ENCODE results near the gene TSPEAR.
"Not testable (repeated sequence)": the region's sequence is repeated elsewhere in the genome, so short reads cannot be mapped to it uniquely, and the experiment has no call there.

Gene TSPEAR

GRCh38 chr21:44650973-44651675 lies 60.2 kb downstream of the TSPEAR start:
- DNase-seq (ENCODE audit: low read depth): no peak

- DNase-seq (ENCODE audit: low read depth): no peak
Measured at GRCh38 chr21:44650265-44650972, 61.0 kb downstream of the TSPEAR start.

GRCh38 chr21:44649521-44650100 lies 61.8 kb downstream of the TSPEAR start:
- DNase-seq (ENCODE audit: low read depth): no peak

GRCh38 chr21:44648557-44649311 lies 62.6 kb downstream of the TSPEAR start:
- no peak for DNase-seq (ENCODE audit: low read depth)

GRCh38 chr21:44647222-44647552 lies 64.2 kb downstream of the TSPEAR start:
- no peak for DNase-seq (ENCODE audit: low read depth)

GRCh38 chr21:44646366-44647221 lies 64.8 kb downstream of the TSPEAR start, which contains the start of gene KRTAP10-11:
Gene KRTAP10-11, plus strand, starts transcription at chr21:44646414. Its CDS starts 45 bp downstream, at chr21:44646459.
- DNase-seq (ENCODE audit: low read depth): not testable (repeated sequence)

GRCh38 chr21:44644878-44645277 lies 66.5 kb downstream of the TSPEAR start:
- no peak for DNase-seq (ENCODE audit: low read depth)

- no peak for DNase-seq (ENCODE audit: low read depth)
Measured at GRCh38 chr21:44643741-44644310, 67.5 kb downstream of the TSPEAR start.

- no peak for DNase-seq (ENCODE audit: low read depth)
Measured at GRCh38 chr21:44640761-44641160, 70.6 kb downstream of the TSPEAR start.

- no peak for DNase-seq (ENCODE audit: low read depth)
Measured at GRCh38 chr21:44639331-44639655, 72.1 kb downstream of the TSPEAR start.

- DNase-seq (ENCODE audit: low read depth): not testable (repeated sequence)
Measured at GRCh38 chr21:44638506-44639330, 72.7 kb downstream of the TSPEAR start.

- DNase-seq (ENCODE audit: low read depth): not testable (repeated sequence)
Measured at GRCh38 chr21:44637851-44638348, 73.5 kb downstream of the TSPEAR start.

GRCh38 chr21:44637018-44637850 lies 74.1 kb downstream of the TSPEAR start, which contains the start of gene KRTAP10-10:
Gene KRTAP10-10, plus strand, starts transcription at chr21:44637356. Its CDS starts 62 bp downstream, at chr21:44637418.
- no peak for DNase-seq (ENCODE audit: low read depth)

- no peak for DNase-seq (ENCODE audit: low read depth)
Measured at GRCh38 chr21:44636209-44637017, 75.0 kb downstream of the TSPEAR start.

- no peak for DNase-seq (ENCODE audit: low read depth)
Measured at GRCh38 chr21:44632067-44632466, 79.3 kb downstream of the TSPEAR start.

- DNase-seq (ENCODE audit: low read depth): no peak
Measured at GRCh38 chr21:44630440-44630839, 80.9 kb downstream of the TSPEAR start.

- DNase-seq (ENCODE audit: low read depth): no peak
Measured at GRCh38 chr21:44628707-44629391, 82.5 kb downstream of the TSPEAR start.

- DNase-seq (ENCODE audit: low read depth): not testable (repeated sequence)
Measured at GRCh38 chr21:44627831-44628233, 83.5 kb downstream of the TSPEAR start.

All from GM04504 (cell line).